H7 (cell line): ENCODE data around the gene ABCF3. TPM values are rescaled to one million over a fixed set of nuclear protein-coding genes. Genes with fewer than 3 reads are reported as not detected.

Source experiments
- DNase-seq: peaks from one replicate; pipeline ENCODE4 v3.0.0; 2012
- H3K27me3 ChIP-seq: 2 replicates; pipeline ENCODE4 v1.6.0; 2011; ENCODE audit warnings: mild to moderate bottlenecking, low read length; ENCODE audit not compliant: control insufficient read depth, insufficient read depth
- H3K36me3 ChIP-seq: replicated peaks from 2 replicates; pipeline ENCODE4 v1.5.1; 2011; ENCODE audit warnings: low read length; ENCODE audit not compliant: control insufficient read depth, insufficient read depth
- H3K4me3 ChIP-seq: 2 replicates; pipeline ENCODE4 v1.5.1; 2011; ENCODE audit warnings: low read depth, mild to moderate bottlenecking, control low read depth, low read length, moderate library complexity; ENCODE audit not compliant: insufficient read depth
- total RNA-seq: library from RNA; depleted of rRNA; stranded (reverse); fragments of >200 nt; shearing (Covaris generic); gene quantifications from 2 replicates; pipeline ENCODE4 v1.2.3, GENCODE V29; 2014

ABCF3 gene
- total RNA-seq, 1 experiment from 2014 or later, result 38.8 TPM

- peaks cover 44% of the 10 kb centered on the region for H3K36me3 ChIP-seq
- no peaks in the 10 kb centered on the region for H3K27me3 ChIP-seq
- H3K4me3 ChIP-seq, result no peak overlapping the region
- peak; percentile 28 for DNase-seq
Measured at GRCh38 chr3:184188080-184188479, 2.1 kb downstream of the ABCF3 start.

GRCh38 chr3:184189421-184189820 lies 3.4 kb downstream of the ABCF3 start:
- no peaks in the 10 kb centered on the region for H3K27me3 ChIP-seq
- DNase-seq, result no peak
- H3K36me3 ChIP-seq, result peaks cover 47% of the 10 kb centered on the region
- H3K4me3 ChIP-seq, result no peak overlapping the region

DNA sequence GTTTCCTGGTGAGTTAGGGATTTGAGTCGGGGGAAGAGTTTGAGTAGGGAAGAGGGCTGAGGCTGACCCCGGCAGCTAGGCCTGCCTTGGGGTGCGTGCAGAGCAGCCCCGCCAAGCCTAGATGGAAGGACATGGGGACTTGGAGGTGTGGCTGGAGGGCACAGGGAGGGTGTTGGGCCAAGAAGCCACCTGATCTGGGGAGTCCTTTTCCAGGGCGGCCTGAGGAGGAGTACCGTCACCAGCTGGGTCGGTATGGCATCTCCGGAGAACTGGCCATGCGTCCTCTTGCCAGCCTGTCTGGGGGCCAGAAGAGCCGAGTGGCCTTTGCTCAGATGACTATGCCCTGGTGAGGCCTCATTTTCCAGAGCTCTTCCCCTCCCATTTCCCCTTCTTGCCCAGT lies 6.9 kb downstream of the ABCF3 start:
- DNase-seq, result peak; percentile 30

GRCh38 chr3:184193991-184194539 lies 8.1 kb downstream of the ABCF3 start:
- no peak for DNase-seq
- H3K36me3 ChIP-seq, result peaks cover 37% of the 10 kb centered on the region
- no peak overlapping the region for H3K4me3 ChIP-seq
- no peaks in the 10 kb centered on the region for H3K27me3 ChIP-seq

More for the DNA sequence above, 6.9 kb downstream of the ABCF3 start:
- H3K27me3 ChIP-seq, result no peaks in the 10 kb centered on the region
- H3K4me3 ChIP-seq, result no peak overlapping the region
- H3K36me3 ChIP-seq, result peaks cover 44% of the 10 kb centered on the region

DNA sequence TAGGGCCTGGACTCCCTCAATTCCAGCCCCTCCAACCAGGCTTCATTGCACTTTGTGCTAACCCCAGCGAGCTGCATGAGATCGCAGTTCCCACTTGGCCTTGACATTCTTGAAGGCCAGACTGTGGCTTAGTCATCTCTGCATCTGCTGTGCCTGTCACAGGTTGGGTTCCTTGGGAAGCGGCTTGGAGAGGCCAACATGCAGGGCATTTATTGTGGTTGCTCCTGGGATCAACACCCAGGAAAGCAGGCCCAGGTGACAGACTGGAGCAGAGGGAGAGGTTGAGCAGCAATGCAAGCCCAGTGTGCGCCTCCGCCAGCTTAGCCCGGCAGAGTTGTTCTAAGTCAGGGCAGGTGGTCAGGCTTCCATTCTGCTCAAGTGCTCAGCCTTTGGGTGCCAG lies 10.5 kb downstream of the ABCF3 start:
- peak; percentile 8 for DNase-seq
- Histone ChIP-seq H3K36me3 (peaks cover 20% of the 10 kb centered on the region), H3K4me3 (no peak overlapping the region)

GRCh38 chr3:184198509-184198908 lies 12.5 kb downstream of the ABCF3 start:
- Histone ChIP-seq H3K36me3 (peaks cover 7% of the 10 kb centered on the region), H3K27me3 (no peaks in the 10 kb centered on the region), H3K4me3 (no peak overlapping the region)
- peak; percentile 10 for DNase-seq

More for the DNA sequence above, 10.5 kb downstream of the ABCF3 start:
- no peaks in the 10 kb centered on the region for H3K27me3 ChIP-seq

DNA sequence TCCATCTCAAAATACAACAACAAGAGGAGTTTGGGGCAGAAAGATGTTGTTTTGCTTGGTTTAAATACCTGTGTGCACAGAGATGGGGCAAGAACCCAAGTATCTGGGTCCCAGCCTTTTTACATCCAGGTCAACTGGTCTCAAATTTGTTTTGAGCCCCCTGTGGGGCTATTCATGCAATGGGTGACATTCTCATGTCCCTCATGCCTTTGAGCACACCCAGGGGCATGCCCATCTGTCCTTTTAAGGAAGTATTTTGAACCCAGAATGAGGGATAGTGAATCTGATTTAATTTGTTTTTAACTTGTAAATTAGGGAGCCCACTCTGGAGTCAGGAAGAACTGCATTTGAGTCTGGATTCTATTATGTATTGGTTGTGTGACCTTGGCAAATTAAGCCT lies 14.8 kb downstream of the ABCF3 start:
- H3K4me3 ChIP-seq, result no peak overlapping the region
- peak; percentile 16 for DNase-seq
- no peaks in the 10 kb centered on the region for H3K27me3 ChIP-seq
- H3K36me3 ChIP-seq, result no peaks in the 10 kb centered on the region; the same call in 1 of the 2 replicates

GRCh38 chr3:184203526-184203925 lies 17.5 kb downstream of the ABCF3 start:
- Histone ChIP-seq H3K4me3 (no peak overlapping the region), H3K36me3 (no peaks in the 10 kb centered on the region), H3K27me3 (no peaks in the 10 kb centered on the region)
- no peak for DNase-seq

- Histone ChIP-seq H3K36me3 (no peaks in the 10 kb centered on the region), H3K4me3 (no peak overlapping the region), H3K27me3 (no peaks in the 10 kb centered on the region)
- DNase-seq, result no peak
Measured at GRCh38 chr3:184209146-184209923, 23.3 kb downstream of the ABCF3 start.

GRCh38 chr3:184211297-184211696 lies 25.3 kb downstream of the ABCF3 start:
- no peaks in the 10 kb centered on the region for H3K36me3 ChIP-seq
- H3K27me3 ChIP-seq, result no peaks in the 10 kb centered on the region
- DNase-seq, result no peak
- no peak overlapping the region for H3K4me3 ChIP-seq

DNA sequence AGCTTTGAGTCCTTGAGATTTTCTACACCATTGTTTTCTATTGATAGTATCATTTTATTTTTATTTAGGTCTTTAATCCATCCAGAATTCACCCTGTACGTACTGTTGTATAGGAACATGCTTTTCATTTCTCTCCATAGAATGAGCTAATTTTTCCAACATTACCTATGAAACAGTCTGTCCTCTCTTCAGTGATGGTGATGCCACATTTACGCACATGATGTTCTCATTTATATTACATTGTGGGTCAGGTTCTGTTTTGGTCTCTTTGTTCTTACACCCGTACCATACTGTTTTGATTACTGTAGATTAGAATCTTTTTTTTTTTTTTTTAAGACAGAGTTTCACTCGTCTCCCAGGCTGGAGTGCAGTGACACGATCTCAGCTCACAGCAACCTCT lies 25.7 kb downstream of the ABCF3 start:
- H3K27me3 ChIP-seq, result no peaks in the 10 kb centered on the region

DNA sequence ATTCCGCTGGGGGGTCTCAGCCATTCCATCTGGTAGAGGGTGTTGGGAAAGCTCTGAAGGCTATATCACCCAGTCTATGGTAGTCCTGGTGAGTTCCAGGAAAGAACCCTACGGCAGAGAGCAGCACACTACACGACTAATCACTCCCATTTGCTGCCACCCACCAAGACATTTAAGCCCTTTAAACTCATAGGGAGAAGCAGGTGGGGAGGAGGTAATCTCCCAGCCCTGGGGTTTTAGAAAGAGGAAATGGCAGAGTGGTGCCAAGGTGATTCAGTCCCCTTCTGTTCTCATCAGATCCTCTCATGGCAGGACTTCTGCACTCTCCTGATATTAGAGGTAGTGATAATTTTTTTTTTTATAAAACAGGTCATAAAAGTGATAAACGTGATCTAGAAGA lies 32.8 kb downstream of the ABCF3 start:
- no peak for DNase-seq

More for the DNA sequence above, 25.7 kb downstream of the ABCF3 start:
- Histone ChIP-seq H3K4me3 (no peak overlapping the region), H3K36me3 (no peaks in the 10 kb centered on the region)
- no peak for DNase-seq

DNA sequence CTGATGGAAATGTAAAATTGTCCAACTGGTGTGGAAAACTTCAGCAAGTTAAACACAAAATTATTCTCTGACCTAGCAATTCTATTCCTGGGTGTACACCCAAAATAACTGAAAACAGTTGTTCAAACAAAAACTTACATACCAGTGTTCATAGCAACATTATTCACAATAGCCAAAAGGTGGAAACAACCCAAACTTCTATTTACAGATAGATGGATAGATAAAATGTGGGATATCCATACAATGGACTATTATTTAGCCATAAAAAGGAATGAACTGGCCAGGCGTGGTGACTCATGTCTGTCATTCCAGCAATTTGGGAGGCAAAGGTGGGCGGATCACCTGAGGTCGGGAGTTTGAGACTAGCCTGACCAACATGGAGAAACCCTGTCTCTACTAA lies 36.5 kb downstream of the ABCF3 start:
- H3K27me3 ChIP-seq, result peaks cover 3% of the 10 kb centered on the region

More for the DNA sequence above, 32.8 kb downstream of the ABCF3 start:
- no peaks in the 10 kb centered on the region for H3K36me3 ChIP-seq
- no peaks in the 10 kb centered on the region for H3K27me3 ChIP-seq
- H3K4me3 ChIP-seq, result no peak overlapping the region

DNA sequence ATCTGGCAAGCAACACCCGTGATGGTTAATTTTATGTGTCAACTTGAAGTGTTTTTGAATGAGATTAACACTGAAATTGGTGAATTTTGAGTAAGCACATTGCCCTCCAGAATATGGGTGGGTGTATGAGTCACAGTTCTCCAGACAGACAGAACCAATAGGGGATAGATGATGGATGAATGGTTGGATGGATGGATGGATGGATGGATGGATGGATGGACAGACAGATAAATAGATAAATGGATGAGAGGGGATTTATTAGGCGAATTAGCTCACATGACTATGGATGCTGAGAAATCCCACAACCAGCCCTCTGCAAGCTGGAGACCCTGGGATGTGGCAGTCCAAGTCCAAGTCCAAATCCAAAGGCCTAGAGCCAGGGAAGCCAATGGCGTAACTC lies 37.9 kb downstream of the ABCF3 start:
- DNase-seq, result no peak
- Histone ChIP-seq H3K36me3 (no peaks in the 10 kb centered on the region), H3K4me3 (no peak overlapping the region), H3K27me3 (peaks cover 17% of the 10 kb centered on the region)

More for the DNA sequence above, 36.5 kb downstream of the ABCF3 start:
- DNase-seq, result no peak
- no peak overlapping the region for H3K4me3 ChIP-seq
- H3K36me3 ChIP-seq, result no peaks in the 10 kb centered on the region

DNA sequence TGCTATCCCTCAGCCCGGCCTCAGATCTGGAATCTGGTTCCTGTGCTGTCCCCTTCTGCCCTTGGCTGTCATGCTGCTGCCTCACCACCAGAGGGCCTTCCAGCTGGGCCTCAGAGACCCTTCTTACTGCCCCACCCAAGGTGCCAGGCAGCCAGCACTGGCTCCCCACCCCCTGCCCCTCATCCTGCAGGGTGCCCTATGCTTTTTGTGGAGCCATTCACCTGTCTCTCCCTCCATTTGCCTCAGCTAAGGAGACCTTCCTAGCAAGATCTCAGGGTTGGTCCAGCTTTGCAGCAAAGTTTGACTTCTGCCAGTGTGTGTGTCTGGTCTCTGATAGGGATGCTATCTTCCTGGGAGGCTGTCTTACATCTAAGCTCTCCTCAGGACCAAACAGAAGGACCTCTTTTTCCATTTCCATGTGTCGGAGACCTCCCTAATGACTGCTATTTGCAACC lies 41.5 kb downstream of the ABCF3 start:
- peaks cover 52% of the 10 kb centered on the region for H3K27me3 ChIP-seq
- H3K36me3 ChIP-seq, result no peaks in the 10 kb centered on the region
- peak; percentile 89 for DNase-seq
- no peak overlapping the region for H3K4me3 ChIP-seq
